Measurements from ENCODE around the gene TNRC6C. TPM values are rescaled to one million over a fixed set of nuclear protein-coding genes. Genes with fewer than 3 reads are reported as not detected.
"Not testable (repeated sequence)": the region's sequence is repeated elsewhere in the genome, so short reads cannot be mapped to it uniquely, and the experiment has no call there.

Gene TNRC6C
- total and polyA plus RNA-seq, 2 of the 13 experiments (the other 11 are each of a cell fraction or from before 2014, with no cell fraction given) = 0.66 to 4.9 TPM

DNA sequence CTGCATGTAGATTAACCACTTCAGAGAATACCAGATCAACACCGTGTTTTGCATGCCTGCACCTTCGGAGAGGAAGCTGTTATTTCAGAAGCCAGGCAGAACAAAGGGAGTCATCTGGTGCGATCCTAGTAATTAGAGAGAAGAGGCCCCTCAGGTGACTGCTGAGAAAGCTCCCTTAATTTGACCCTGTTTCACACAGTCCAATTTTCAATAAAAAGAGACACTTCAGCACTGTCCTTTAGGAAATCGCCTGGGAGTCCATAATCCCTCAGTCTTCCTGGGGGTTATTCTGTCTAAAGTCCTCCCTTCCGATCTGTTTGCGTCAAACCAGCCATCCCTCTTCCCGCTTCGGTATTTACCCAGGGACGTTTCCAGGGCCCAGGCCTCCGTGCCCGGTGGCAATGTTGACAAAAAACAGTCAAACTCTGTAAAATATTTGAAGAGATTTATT, 23.4 kb upstream of the TNRC6C start (continued):
- TF ChIP-seq ZNF770 (CRISPR knock-in tag; IDR thresholded peaks at IDR 0.05) (no peak), RFX5 (IDR thresholded peaks at IDR 0.05; ENCODE audit: low read depth, low read length) (no peak), ZNF329 (CRISPR knock-in tag; IDR thresholded peaks at IDR 0.05; ENCODE audit: low read depth) (no peak), ZNF235 (CRISPR knock-in tag; IDR thresholded peaks at IDR 0.05; ENCODE audit: borderline replicate concordance) (no peak), ZGPAT (CRISPR knock-in tag; IDR thresholded peaks at IDR 0.05) (no peak), DBP (CRISPR knock-in tag; IDR thresholded peaks at IDR 0.05; ENCODE audit: not compliant biosample characterization) (no peak), MTF2 (CRISPR knock-in tag; IDR thresholded peaks at IDR 0.05; ENCODE audit: borderline replicate concordance) (0 out of 2 replicates have a peak, but pooled peaks have one; percentile 37), TFDP1 (CRISPR knock-in tag; IDR thresholded peaks at IDR 0.05; ENCODE audit: borderline replicate concordance) (no peak), ZNF468 (CRISPR knock-in tag; IDR thresholded peaks at IDR 0.05) (no peak), ZBTB8A (CRISPR knock-in tag; IDR thresholded peaks at IDR 0.05; ENCODE audit: borderline replicate concordance, low read depth) (no peak), KDM2A (CRISPR knock-in tag; IDR thresholded peaks at IDR 0.05; ENCODE audit: borderline replicate concordance, low read depth) (peak; percentile 50; the same call in 1 of the 2 replicates), POLR2G (IDR thresholded peaks at IDR 0.05; ENCODE audit: low read depth, low read length) (no peak), SOX6 (IDR thresholded peaks at IDR 0.05) (no peak), SOX6 (CRISPR knock-in tag; IDR thresholded peaks at IDR 0.05) (peak; percentile 37; the same call in 1 of the 2 replicates), AKAP8 (CRISPR knock-in tag; IDR thresholded peaks at IDR 0.05) (no peak), ZNF33B (CRISPR knock-in tag; IDR thresholded peaks at IDR 0.05) (0 out of 2 replicates have a peak, but pooled peaks have one; percentile 78)

DNA sequence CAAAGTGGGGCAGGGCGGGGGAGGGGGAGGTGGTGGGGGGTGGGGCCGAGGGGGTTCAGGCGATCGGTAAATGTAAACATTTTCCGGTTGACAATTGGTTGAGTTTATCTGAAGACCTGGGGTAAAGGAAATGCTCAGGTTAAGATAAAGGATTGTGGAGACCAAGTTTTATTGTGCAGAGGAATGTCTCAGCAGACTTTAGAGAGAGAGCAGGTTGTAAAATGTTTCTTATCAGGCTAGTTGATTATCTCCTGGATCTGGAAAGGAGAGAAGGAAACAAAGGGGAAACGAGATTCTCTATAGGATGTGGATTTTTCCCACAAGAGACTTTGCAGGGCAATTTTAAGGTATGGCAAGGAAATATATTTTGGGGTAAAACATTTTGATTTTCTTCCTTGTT, 22.8 kb upstream of the TNRC6C start:
- FAIRE-seq; in situ Hi-C loops (cut with HindIII; ENCODE audit: extremely low pct_ligation_motif_present, low pct_unique_long_range_greater_than_20kb); H3K79me2 ChIP-seq (ENCODE audit: insufficient read depth, low read length); H3K9ac ChIP-seq (ENCODE audit: insufficient read depth, low read depth, low read length); H3K36me3 ChIP-seq (replicated peaks in 1 of 2; ENCODE audit: control insufficient read depth in 1 of 2, insufficient read depth in 2 of 2, low read length in 2 of 2); CTCF ChIA-PET (ENCODE audit: low intra/inter-chr PET ratio, low total read pairs); H3K27ac ChIP-seq (ENCODE audit: extremely low read length, insufficient read depth, low read length); intact Hi-C loops (cut with micrococcal nuclease; ENCODE audit: unreplicated experiment); ATAC-seq; H2AFZ ChIP-seq (ENCODE audit: low read length); H3K4me3 ChIP-seq (replicated peaks in 1 of 3; ENCODE audit: insufficient read depth in 1 of 3, low read depth in 2 of 3, low read length in 3 of 3); H3K9me3 ChIP-seq (ENCODE audit: low read length); H4K20me1 ChIP-seq (ENCODE audit: insufficient read depth, low read length); BruUV-seq (replicated peaks); DNase-seq (ENCODE audit: low spot score): not testable (repeated sequence)
- H3K4me1 ChIP-seq (ENCODE audit: insufficient read depth, low read length) = peaks cover 15% of the 10 kb centered on the region
- peak overlapping the region; percentile 74 for H3K4me2 ChIP-seq (ENCODE audit: low read depth, low read length)
- H3K27me3 ChIP-seq (ENCODE audit: control insufficient read depth in 1 of 2, insufficient read depth in 2 of 2, low read length in 2 of 2) = peaks cover 6 to 45% of the 10 kb centered on the region in 2 experiments; a peak in 4 of 5 replicates
- WGBS (ENCODE audit: low lambda C conversion rate) = under 1% methylated on average over 6 of the region's 6 CpGs
- POLR2A ChIA-PET = interaction anchor here (1.5 to 1.8 kb wide), 1 partner anchor 23 kb away, joined by 7 to 12 read pairs; the partner anchor contains the start of gene TNRC6C
